ENCODE measurements around the gene TPSAB1.
"Not testable (repeated sequence)": the region's sequence is repeated elsewhere in the genome, so short reads cannot be mapped to it uniquely, and the experiment has no call there.

TPSAB1 gene

DNA sequence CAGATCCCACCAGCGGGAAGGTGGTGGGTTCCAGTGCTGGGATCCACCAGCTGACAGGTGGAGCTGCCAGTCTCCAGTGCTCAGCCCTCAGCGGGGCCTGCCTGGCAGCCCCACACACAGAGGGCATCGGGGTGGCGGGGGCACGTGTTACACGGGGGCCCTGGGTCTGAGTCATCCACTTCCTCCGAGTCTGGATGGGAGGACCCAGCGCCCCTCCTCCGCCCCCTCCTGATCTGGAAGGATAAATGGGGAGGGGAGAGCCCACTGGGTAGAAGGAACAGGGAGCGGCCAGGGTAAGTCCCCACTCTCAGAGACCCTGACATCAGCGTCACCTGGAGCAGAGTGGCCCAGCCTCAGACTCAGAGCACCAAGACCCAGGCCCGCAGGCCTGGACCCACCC is at the start of gene TPSAB1:
TPSAB1 (plus strand) TSS at position 270 of the 400 bp plus-strand sequence. CDS start 234 bp downstream, outside the sequence.
- not testable (repeated sequence) for DNase-seq

DNA sequence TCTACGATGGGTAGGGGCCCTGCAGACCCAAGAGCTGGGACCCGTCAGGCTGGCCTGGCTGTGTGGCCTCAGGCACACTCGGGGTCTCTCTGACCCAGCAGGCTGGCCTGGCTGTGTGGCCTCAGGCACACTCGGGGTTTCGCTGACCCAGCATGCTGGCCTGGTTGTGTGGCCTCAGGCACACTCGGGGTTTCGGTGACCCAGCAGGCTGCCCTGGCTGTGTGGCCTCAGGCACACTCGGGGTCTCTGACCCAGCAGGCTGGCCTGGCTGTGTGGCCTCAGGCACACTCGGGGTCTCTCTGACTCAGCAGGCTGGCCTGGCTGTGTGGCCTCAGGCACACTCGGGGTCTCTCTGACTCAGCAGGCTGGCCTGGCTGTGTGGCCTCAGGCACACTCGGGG is 49.7 kb upstream of the TPSAB1 start:
- DNase-seq = not testable (repeated sequence)

DNA sequence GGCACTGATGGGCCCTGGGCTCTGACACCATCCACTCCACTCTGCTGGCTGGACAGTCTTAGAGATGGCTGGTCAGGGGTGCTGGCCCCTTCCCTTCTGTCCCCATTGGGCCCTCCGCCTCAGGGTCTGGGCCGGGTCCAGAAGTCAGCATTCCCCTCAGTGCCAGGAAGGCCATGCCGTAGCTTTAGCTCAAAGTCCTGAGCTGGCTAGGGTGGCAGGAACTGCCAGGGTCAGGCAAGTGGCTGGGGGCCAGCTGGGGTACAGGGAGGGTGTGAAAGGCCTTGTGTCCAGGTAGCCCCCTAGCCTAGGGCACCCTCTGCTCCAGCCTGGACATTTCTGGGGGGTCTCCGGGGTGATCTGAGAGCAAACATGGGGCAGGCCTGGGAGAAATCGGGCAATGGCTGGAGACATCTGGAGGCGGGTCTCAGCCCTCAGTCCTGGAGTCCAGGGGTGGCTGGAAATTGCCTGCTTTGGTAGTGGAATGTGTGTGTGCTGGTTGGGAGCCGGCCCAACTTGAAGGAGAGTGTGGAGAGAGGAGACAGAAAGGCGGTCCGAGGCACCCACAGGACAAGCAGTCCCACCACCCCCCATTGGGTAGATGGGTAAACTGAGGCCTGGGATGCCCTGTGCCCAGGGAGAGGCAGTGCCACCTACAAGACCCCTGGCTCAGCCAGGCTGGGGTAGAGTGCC is 48.0 kb upstream of the TPSAB1 start:
- DNase-seq = no peak

DNA sequence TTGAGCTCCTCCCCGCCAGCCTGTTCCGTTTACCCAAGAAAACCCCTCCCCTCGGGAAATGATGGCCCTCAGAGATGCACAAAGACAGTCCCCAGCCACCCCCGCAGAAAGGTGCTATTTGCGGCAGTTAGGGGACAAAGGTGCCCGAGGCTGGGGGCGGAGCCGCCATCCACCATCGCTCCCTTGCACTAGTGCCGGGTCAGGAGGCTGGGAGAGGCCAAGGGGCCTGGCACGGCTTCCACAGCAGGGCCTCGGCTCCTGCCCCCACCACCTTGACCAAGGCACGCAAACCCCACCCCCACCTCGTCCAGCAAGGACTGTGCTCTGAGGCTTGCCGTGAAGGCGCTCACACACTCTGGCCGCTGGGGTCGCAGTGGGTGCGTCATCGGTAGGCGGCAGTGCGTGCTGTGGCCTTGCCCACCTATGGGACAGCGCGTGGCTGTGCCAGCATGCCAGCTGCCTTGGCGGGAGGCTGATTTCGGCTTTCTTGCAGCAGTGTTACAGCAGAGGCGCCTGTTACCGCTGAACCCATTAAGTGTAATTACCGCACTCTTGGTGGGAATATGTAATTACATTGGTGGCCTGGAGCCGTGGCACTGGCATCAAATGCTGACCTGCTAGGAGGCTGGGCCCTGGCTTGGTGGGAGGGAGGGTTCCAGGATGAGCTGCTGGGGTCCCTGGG is 47.2 kb upstream of the TPSAB1 start:
- no peak for DNase-seq

DNA sequence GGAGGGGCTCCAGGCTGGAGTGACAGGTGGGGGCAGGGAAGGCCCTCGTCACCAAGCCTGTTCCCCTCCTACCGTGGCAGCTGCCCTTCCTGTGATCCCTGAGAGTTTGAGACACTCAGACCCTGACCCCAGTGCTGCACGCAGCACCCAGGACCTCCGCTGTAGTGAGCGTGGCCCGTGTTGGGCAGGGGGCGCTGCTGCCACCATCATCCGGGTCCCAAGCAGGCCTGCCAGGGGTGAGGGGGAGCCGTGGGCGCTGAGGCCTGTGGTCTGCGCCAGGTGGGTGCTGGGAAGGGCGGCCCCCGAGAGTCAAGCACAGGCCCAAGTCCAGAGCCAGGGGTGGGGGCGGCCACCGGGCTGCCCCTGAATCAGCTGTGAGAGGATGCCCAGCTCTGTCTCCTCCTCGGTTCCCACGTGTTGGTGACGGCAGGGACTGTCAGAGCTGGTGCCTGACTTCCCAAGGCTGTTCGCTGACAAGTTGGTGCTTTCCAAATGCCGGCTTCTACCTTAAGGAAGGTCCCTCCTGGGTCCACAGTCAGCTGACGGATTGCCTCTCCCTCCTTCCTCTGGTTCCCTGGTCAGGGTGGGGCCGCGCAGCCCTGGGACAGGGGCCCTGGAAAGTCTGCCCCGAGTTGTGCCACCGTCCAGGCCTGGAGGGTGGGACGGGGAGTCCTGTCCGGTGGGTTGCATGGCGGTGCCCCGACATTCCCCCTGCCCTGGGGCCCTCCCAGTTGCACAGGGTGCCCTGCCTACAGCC is 46.5 kb upstream of the TPSAB1 start:
- no peak for DNase-seq

DNA sequence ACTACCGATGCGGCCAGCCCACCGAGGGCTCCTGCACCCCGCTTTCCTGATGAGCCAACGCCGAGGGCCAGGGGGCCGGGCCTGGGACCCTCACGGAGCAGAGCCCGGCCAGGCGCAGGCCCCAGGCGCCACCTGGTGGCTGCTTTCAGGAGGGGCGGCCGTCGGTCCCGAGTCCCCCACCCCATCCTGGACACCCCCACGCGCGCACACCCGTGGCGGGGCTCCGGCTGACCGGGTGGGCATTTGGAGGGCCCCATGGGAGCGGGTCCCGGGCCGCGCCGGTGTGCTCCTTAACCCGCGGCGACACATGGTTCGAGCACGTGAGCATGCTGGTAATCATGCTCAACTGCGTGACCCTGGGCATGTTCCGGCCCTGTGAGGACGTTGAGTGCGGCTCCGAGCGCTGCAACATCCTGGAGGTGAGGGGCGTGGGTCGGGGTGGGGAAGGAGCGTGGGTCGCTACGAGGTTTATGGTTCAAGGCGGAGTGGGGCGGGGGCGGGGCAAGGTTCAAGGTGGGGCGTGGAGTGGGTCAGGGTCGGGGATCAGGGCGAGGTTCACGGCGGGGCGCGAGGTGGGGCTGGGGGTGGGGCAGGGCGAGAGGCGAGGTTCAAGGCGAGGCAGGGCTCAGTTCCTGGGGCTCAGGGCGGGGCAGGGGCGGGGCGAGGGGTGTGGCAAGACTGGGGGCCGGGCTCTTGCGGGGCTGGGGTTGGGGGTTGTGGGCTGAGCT is 45.7 kb upstream of the TPSAB1 start:
- DNase-seq = peak; percentile 24

DNA sequence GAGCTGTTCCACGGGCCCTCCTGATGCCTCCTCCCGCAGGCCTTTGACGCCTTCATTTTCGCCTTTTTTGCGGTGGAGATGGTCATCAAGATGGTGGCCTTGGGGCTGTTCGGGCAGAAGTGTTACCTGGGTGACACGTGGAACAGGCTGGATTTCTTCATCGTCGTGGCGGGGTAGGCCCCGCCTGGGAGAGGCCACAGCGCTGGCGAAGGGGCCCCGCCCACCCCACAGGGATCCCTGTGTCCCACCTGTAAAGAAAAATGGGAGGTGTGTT is 45.2 kb upstream of the TPSAB1 start:
- no peak for DNase-seq

DNA sequence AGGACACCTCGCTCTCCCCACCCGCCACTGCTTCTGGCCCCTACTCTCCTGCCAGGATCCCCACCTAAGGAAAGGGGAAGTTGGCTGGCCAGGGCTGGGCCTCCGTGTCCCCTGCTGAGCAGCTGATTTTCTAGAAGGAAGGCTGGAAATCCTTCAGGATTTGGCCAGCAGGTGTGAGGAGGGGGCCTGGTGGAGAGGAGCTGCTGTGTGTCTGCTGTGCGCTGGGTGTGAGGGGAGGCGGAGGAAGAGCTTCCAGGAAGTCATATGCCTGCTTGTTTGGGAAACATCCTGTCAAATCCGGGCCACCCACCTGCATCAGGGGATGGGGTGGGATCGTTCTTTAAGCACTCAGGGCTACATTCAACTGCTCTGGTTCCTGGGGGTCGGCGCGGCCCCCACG is 44.0 kb upstream of the TPSAB1 start:
- no peak for DNase-seq

DNA sequence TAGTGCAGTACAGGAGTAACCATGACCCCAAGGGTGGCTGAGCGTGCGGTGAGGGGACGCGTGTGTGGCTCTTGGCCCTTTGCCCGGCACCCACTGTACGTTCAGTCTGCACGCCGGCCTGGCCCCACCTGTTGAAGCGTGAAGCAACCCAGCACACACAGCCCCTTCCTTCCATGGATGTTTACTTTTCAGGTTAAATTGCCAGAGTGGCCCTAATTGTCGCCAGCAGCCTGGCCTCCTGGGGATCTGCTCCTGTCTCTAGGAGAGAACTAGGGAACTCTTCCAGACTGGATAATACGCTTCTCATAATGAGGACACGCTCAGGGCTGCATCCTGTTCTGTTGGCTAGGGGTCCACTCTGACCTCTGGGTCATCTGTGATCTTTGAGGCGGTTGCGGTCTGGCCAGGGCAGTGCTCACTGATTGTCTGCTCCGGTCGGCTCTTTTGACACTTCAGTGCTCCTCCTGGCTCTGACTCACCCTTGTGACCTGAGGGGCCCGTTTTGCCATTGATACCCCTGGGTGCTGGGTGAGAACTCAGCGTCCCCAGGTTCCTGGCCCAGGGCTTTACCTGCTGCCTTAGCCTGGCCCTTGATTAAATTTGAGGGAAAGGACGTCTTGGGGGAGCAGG is 43.2 kb upstream of the TPSAB1 start:
- DNase-seq = no peak

DNA sequence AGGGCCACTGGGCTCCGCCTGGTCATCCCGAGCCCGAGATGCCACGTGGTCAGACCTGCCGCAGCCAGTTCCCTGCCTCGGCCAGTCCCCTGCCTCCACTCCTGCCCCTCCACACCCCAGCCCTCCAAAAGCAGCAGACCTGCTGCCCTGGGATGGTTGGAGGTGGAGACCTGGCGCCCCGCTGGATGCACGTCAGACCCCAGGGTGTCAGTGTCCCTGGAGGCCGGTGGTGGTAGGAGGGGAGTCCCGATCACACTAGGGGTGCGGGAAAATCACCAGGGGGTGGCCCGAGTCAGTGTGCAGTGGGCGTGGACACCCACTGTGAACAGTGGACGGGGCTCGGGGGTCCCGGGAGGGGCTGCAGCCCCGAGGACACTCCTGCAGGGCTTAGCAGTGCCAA is 42.3 kb upstream of the TPSAB1 start:
- DNase-seq = no peak

DNA sequence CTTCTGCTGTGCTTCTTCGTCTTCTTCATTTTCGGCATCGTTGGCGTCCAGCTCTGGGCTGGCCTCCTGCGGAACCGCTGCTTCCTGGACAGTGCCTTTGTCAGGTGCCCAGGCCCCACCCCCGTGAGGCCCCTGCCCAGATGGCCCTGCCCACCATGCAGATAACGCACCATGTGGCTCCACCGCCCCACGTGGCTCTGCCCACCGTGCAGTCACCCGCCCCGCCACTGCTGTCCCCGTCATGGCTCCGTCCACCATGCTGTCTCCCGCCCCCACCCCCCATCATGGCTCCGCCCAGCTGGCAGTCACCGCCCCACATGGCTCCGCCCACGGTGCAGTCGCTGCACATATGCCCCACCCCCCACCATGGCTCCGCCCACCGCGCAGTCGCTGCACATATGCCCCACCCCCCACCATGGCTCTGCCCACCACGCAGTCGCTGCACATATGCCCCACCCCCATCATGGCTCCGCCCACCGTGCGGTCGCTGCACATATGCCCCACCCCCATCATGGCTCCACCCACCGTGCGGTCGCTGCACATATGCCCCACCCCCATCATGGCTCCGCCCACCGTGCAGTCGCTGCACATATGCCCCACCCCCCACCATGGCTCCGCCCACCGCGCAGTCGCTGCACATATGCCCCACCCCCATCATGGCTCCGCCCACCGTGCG is 41.7 kb upstream of the TPSAB1 start:
- DNase-seq = not testable (repeated sequence)

DNA sequence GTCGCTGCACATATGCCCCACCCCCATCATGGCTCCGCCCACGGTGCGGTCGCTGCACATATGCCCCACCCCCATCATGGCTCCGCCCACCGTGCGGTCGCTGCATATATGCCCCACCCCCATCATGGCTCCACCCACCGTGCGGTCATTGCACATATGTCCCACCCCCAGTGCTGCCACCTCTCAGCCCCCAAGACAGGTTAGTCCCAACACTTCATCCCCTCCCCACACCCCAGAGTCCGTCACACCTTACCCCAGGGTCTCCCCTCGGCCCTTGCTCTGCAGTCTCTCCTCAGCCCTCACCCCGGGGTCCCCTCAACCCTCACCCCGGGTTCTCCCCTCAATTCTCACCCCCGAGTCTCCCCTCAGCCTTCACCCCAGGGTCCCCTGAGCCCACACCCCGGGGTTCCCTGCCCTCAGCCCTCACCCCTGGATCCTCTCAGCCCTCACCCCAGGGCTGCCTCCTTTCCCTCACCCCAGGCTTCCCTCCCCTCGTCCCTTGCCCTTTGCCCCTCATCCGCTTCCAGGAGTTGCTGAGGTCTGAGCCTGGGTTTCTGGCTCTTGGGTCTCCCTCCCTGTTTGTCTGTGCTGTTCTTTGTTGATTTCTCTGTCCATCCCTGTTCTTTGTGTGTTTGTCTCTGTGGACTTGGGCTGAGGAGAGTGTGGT is 41.0 kb upstream of the TPSAB1 start:
- DNase-seq = no peak

DNA sequence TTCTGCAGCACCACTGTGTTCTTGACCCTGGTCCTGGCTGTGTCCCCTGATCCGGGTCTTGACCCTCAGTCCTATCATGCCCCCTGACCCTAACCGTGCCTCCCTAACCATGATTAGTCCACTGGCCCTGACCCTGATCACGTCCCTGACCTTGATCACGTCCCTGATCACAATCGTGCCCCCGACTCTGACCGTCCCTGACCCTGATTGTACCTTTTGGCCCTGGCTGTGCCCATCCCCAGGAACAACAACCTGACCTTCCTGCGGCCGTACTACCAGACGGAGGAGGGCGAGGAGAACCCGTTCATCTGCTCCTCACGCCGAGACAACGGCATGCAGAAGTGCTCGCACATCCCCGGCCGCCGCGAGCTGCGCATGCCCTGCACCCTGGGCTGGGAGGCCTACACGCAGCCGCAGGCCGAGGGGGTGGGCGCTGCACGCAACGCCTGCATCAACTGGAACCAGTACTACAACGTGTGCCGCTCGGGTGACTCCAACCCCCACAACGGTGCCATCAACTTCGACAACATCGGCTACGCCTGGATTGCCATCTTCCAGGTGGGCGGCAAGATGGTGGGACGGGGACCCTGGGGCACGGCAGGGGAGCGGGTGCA is 40.4 kb upstream of the TPSAB1 start:
- no peak for DNase-seq

DNA sequence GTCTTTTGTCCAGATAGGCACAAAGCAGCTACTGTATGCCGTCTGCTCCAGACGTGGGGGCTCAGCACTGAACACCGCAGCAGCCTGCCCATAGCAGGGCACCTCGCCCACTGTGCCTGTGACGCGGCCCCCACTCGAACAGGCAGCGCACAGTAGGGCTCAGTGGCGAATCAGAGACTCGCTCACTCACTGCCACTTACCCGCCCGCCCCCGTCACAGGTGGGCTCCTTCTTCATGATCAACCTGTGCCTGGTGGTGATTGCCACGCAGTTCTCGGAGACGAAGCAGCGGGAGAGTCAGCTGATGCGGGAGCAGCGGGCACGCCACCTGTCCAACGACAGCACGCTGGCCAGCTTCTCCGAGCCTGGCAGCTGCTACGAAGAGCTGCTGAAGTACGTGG is 39.1 kb upstream of the TPSAB1 start:
- no peak for DNase-seq

DNA sequence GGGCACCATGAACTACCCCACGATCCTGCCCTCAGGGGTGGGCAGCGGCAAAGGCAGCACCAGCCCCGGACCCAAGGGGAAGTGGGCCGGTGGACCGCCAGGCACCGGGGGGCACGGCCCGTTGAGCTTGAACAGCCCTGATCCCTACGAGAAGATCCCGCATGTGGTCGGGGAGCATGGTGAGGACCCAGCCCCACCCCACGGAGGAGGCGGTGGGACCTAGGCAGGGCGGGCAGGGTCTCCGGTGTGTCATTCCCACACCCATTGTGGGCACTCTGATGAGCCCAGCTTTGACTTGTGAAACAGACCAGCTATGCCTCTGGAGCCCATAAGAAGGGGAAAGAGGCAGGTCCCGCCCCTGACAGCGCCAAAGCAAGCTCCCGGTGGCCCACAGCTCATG is 38.2 kb upstream of the TPSAB1 start:
- no peak for DNase-seq

DNA sequence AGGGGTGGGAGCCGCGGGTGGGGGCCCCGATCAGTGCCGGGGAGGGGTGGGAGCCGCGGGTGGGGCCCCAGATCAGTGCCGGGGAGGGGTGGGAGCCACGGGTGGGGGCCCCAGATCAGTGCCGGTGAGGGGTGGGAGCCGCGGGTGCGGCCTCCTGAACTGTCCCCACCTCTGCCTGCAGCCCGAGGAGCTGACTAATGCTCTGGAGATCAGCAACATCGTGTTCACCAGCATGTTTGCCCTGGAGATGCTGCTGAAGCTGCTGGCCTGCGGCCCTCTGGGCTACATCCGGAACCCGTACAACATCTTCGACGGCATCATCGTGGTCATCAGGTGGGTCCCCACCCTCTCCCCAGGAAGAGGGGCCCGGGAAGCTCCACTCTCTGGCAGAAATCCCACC is 35.6 kb upstream of the TPSAB1 start:
- no peak for DNase-seq

DNA sequence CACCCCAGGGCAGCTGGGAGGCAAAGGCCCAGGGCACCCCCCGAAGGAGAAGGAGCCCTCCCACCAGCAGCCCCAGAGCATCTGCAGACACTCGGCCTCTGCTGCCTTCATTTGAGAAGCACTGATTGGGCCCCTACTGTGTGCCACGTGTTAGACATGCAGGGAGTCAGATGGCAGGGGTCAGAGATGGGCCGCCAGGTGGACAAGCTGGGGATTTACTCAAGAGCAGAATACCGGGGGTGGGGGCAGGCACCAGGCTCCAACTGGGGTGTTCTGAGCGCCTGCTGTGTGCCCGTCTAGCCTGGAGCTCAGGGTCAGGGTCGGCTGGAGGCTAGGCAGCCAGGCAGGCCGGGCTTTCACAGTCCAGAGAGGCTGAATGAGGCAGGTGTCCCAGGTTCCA is 34.2 kb upstream of the TPSAB1 start:
- no peak for DNase-seq

DNA sequence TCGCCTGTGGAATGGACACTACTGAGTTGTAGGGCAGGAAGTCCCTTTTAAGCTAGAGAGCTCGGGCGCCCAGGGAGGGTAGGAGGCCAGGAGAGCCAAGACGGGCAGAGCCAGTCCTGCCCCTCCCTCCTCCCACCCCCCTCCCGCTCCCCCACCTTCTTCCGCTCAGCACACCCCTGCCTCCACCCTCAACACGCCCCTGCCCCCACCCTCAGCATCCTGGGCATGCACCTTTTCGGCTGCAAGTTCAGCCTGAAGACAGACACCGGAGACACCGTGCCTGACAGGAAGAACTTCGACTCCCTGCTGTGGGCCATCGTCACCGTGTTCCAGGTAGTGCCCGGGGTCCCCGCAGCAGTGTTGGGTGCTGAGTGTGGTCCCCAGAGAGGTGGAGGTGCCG is 33.7 kb upstream of the TPSAB1 start:
- peak; percentile 46 for DNase-seq

DNA sequence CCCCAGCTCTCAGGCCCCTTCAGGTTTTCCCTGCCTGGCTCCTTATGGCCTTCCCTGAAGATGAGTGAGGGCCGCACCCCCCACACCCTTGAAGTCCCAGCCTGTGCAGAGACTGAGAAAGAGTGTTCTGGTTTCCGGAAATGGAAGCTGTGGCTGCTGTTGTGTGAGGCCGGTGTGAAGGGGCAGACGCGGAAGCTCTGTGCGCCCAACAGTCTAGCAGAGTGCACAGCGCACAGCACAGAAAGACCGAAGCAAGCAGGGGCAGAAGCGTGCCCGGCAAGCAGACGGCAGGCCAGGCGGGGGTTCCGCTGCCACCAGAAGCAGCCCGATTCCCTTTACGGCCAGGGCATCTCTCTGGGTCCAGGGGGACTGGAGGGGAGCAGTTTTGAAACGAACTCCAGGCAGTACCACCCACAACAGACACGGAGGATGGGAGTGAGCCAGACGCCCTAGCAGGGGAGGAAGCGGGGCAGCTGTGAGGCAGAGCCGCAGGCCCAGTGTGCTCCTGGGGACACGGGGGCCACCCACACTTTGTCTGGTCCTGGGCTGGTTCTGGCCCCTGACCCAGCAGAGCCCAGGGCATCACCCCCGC is 32.2 kb upstream of the TPSAB1 start:
- peak; percentile 35 for DNase-seq

DNA sequence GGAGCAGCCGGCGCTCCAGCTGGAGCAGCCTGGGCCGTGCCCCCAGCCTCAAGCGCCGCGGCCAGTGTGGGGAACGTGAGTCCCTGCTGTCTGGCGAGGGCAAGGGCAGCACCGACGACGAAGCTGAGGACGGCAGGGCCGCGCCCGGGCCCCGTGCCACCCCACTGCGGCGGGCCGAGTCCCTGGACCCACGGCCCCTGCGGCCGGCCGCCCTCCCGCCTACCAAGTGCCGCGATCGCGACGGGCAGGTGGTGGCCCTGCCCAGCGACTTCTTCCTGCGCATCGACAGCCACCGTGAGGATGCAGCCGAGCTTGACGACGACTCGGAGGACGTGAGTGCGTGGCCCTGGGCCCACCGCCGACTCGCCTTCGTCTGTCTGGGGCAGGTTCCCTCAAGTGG is 31.4 kb upstream of the TPSAB1 start:
- no peak for DNase-seq

DNA sequence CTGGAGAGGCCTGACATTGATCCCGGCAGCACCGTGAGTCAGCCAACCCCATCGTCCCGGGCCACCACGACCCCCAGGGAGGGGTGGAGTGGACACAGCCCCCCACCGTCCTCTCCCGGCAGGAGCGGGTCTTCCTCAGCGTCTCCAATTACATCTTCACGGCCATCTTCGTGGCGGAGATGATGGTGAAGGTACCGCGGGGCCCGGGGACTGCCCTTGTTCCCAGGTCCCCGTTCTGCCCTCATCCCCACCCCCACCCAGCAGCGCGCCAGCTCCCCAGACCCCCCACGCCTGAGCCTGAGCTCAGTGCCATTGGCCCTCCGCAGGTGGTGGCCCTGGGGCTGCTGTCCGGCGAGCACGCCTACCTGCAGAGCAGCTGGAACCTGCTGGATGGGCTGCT is 30.0 kb upstream of the TPSAB1 start:
- DNase-seq = no peak
